Ovary (tissue), 3 donors: ENCODE measurements around the gene STIM2.

ENCODE experiments used
- CTCF ChIP-seq, 3 donors: fragments of 450-650 bp in 2 of 3; fragments of 200-600 bp in 1 of 3; IDR thresholded peaks; one replicate each; pipeline versions ENCODE4 v1.5.1 to v1.8.0; 2016 to 2022; ENCODE audit warnings: antibody characterized with exemption in 3 of 3, mild to moderate bottlenecking in 1 of 3
- POLR2A ChIP-seq: fragments of 450-650 bp; IDR thresholded peaks from one replicate; pipeline ENCODE4 v1.6.1; 2017; ENCODE audit warnings: antibody characterized with exemption, mild to moderate bottlenecking, moderate library complexity
- donor health status: DM: no; HTN: no; CAD: no.

- TF ChIP-seq POLR2A (no peak), CTCF (IDR thresholded peaks at IDR 0.05) (no peak)
These were observed 7.5 kb downstream of the STIM2 start for GRCh38 chr4:26867914-26868684.
